ENCODE data around the gene DKK2.
"Not testable (repeated sequence)": the region's sequence is repeated elsewhere in the genome, so short reads cannot be mapped to it uniquely, and the experiment has no call there.

Gene DKK2

DNA sequence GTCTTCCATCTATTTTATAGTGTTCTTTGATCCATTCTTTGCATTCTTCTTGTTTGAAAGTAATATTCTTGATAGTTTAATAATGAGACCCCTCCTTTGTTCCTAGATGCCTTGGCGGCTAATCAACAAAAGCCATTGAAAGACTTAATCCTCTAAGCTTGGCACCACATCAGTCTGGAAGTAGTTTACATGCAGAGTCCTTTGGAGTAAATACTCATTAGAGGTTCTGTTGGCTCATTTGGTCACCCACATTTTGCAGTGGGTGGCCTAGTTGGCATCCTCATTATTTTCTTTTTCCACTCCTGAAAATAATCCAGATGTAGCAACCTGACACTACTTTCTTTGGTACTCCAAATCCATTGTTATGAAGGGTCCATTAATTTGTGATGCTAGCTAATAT lies 64.5 kb downstream of the DKK2 start:
- no peak overlapping the region for H3K4me3 ChIP-seq (ENCODE audit: low read depth, low read length)
- no peak overlapping the region for H3K9ac ChIP-seq (ENCODE audit: low read depth, low read length)
- no peaks in the 10 kb centered on the region for H3K36me3 ChIP-seq (ENCODE audit: control insufficient read depth, insufficient read depth, low read length)
- H3K27me3 ChIP-seq (ENCODE audit: control insufficient read depth, insufficient read depth, low read length): no peaks in the 10 kb centered on the region
- H3K4me1 ChIP-seq (ENCODE audit: control insufficient read depth, insufficient read depth, low read length): no peaks in the 10 kb centered on the region
- no peaks in the 10 kb centered on the region for H3K9me3 ChIP-seq (ENCODE audit: control insufficient read depth, insufficient read depth, low read length)

DNA sequence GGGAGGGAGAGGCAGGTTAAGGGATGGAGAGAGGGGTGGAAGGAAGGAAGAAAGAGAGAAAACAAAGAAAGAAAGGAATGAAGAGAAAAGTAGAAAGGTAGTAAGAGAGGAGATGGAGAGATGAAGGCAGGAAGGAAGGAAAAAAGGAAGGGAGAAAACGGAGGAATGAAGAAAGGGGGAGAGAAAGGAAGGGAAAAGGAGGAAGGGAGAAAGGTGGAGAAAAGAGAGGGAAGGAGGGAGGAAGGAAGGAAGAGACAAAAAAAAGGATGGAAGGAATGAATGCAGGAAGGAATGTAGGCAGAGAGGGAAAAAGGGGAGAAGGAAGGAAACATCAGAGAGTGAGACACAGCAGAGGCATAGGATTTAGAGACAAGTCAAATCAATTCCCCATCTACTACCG lies 68.2 kb downstream of the DKK2 start:
- Histone ChIP-seq H3K9me3 (ENCODE audit: control insufficient read depth, insufficient read depth, low read length) (no peaks in the 10 kb centered on the region), H3K36me3 (ENCODE audit: control insufficient read depth, insufficient read depth, low read length) (no peaks in the 10 kb centered on the region), H3K4me3 (ENCODE audit: low read depth, low read length) (no peak overlapping the region), H3K4me1 (ENCODE audit: control insufficient read depth, insufficient read depth, low read length) (no peaks in the 10 kb centered on the region), H3K9ac (ENCODE audit: low read depth, low read length) (no peak overlapping the region), H3K27me3 (ENCODE audit: control insufficient read depth, insufficient read depth, low read length) (no peaks in the 10 kb centered on the region)

DNA sequence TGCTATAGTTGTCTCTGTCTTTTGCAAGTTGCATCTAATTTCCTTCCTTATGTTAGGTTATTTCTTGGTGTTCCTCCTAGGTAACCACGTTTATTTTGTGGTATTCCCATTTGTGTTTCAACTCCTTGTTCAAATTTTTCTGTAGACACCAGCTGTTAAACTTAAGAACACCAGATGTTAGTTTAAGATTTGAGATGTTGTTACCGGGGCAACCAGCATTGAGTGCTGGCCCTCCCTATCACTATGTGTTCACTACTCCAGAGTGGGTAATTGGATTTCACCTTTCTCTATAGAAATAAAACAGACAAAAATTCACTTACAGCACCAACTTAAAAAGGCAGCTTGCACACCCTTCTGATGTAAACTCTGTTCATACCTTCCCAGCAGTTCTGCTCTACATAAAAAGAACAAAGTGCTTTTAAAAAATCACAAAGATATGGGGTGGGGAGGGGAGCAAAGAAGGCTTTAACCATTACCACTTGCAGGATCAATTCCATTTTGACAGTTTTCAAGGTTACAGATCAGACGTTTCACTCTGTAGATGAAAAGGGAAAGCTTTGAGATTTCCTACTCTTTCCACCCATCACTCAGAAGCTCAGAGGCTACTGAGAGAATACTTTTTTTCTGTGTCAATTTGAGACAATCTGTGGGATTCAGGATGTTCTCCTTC lies 82.9 kb downstream of the DKK2 start:
- H3K4me1 ChIP-seq (ENCODE audit: control insufficient read depth, insufficient read depth, low read length): no peaks in the 10 kb centered on the region
- no peak overlapping the region for H3K9ac ChIP-seq (ENCODE audit: low read depth, low read length)
- no peaks in the 10 kb centered on the region for H3K36me3 ChIP-seq (ENCODE audit: control insufficient read depth, insufficient read depth, low read length)
- no peak overlapping the region for H3K4me3 ChIP-seq (ENCODE audit: low read depth, low read length)
- H3K9me3 ChIP-seq (ENCODE audit: control insufficient read depth, insufficient read depth, low read length): no peaks in the 10 kb centered on the region
- H3K27me3 ChIP-seq (ENCODE audit: control insufficient read depth, insufficient read depth, low read length): no peaks in the 10 kb centered on the region

DNA sequence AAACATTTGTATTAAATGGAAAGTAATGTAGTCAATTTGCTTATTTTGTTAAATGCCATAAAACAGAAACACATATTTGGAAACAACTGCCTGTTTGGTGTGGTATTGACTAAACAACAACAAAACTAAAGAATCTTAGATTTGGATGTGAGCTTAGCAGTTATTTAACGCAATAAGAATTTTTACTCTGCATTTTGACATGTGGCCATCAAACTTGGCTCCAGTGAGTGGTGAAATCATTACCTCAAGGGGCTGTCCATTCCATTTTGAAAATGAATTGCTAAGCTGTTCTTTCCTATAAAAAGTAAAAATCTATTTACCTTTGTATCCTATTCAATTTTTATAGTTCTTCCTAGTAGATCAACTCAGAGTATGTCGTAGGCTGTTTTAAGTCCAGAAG lies 84.2 kb downstream of the DKK2 start:
- H3K27me3 ChIP-seq (ENCODE audit: control insufficient read depth, insufficient read depth, low read length): no peaks in the 10 kb centered on the region
- no peak overlapping the region for H3K9ac ChIP-seq (ENCODE audit: low read depth, low read length)
- H3K9me3 ChIP-seq (ENCODE audit: control insufficient read depth, insufficient read depth, low read length): no peaks in the 10 kb centered on the region
- no peaks in the 10 kb centered on the region for H3K36me3 ChIP-seq (ENCODE audit: control insufficient read depth, insufficient read depth, low read length)
- H3K4me1 ChIP-seq (ENCODE audit: control insufficient read depth, insufficient read depth, low read length): no peaks in the 10 kb centered on the region
- H3K4me3 ChIP-seq (ENCODE audit: low read depth, low read length): no peak overlapping the region

DNA sequence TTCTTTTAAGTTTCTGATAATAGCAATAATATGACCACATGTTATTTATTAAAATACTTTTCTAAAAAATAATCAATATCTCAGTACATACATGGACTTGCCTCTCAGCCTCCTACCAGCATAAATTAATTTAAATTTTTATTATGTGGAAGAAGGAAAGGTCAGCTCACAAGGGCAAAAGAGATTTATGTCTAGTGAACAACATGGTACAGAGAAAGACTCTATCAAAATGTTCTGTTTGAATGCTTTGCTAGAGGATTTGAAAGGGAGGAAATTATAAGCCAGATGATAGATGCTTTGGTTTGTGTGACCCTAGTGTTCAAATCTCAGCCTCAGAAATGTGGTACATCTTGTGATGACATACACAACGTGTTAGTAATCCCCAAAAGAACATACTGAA lies 94.3 kb downstream of the DKK2 start:
- Histone ChIP-seq H3K27me3 (ENCODE audit: control insufficient read depth, insufficient read depth, low read length) (no peaks in the 10 kb centered on the region), H3K4me3 (ENCODE audit: low read depth, low read length) (no peak overlapping the region), H3K4me1 (ENCODE audit: control insufficient read depth, insufficient read depth, low read length) (no peaks in the 10 kb centered on the region), H3K9ac (ENCODE audit: low read depth, low read length) (no peak overlapping the region), H3K36me3 (ENCODE audit: control insufficient read depth, insufficient read depth, low read length) (no peaks in the 10 kb centered on the region), H3K9me3 (ENCODE audit: control insufficient read depth, insufficient read depth, low read length) (no peaks in the 10 kb centered on the region)

DNA sequence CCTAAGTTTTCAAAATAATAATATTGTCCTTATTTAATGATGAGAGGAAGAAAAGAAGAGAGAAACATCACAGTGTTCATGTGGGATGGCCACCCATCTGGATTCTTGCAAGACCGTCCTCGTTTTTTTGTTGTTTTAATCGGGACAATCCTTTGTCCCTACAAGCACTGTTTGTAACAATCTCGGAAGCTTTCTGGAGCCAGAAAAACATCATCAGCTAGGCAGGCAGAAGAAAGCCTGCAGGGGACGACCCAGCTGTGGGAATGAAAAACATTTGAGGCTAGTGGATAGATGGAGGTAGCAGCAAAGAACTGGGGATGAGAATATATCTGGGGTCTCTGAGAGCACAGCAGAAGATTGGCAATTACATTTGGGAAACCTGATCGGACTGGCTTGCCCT lies 105.6 kb downstream of the DKK2 start:
- Histone ChIP-seq H3K27me3 (ENCODE audit: control insufficient read depth, insufficient read depth, low read length) (no peaks in the 10 kb centered on the region), H3K4me3 (ENCODE audit: low read depth, low read length) (no peak overlapping the region), H3K4me1 (ENCODE audit: control insufficient read depth, insufficient read depth, low read length) (peaks cover 3% of the 10 kb centered on the region), H3K9ac (ENCODE audit: low read depth, low read length) (no peak overlapping the region), H3K9me3 (ENCODE audit: control insufficient read depth, insufficient read depth, low read length) (no peaks in the 10 kb centered on the region), H3K36me3 (ENCODE audit: control insufficient read depth, insufficient read depth, low read length) (no peaks in the 10 kb centered on the region)

DNA sequence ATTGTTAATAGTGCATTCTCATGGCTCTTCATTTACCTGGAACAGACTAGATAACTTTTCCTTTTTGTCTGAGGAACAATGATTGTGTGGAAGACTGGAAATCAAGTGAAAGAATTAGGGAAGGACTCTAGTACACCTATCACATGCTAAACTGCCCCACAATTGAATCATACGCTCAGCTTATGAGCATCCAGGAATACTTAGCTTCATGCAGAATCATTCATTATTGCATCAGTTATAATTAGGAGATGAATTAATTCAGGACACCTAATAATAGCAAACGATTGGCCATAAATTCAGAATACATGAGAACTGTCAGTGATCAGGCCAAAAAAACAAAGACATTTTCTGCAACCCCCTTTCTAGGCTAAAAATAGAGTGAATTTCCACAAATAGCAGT lies 106.9 kb downstream of the DKK2 start:
- Histone ChIP-seq H3K27me3 (ENCODE audit: control insufficient read depth, insufficient read depth, low read length) (no peaks in the 10 kb centered on the region), H3K36me3 (ENCODE audit: control insufficient read depth, insufficient read depth, low read length) (no peaks in the 10 kb centered on the region), H3K4me1 (ENCODE audit: control insufficient read depth, insufficient read depth, low read length) (peaks cover 3% of the 10 kb centered on the region), H3K9ac (ENCODE audit: low read depth, low read length) (no peak overlapping the region), H3K9me3 (ENCODE audit: control insufficient read depth, insufficient read depth, low read length) (no peaks in the 10 kb centered on the region), H3K4me3 (ENCODE audit: low read depth, low read length) (no peak overlapping the region)

DNA sequence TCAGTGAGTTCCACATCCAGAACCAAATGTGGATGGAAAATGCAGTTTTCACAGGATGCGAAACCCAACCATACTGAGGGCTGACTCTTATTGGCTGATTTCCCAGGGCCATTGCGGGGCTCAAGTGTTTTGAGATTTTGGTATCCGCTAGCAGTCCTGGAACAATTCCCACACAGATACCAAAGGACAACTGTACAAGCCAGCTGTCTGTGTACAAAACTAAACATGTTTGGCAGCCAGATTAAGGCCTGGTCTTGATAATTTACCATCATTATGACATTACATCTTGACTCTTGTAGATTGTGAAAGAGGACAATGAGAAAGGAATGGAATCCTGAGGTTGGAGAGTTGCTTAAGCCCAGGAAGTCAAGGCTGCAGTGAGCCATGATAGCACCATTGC lies 121.9 kb downstream of the DKK2 start:
- no peak overlapping the region for H3K4me3 ChIP-seq (ENCODE audit: low read depth, low read length)
- H3K9me3 ChIP-seq (ENCODE audit: control insufficient read depth, insufficient read depth, low read length): no peaks in the 10 kb centered on the region
- H3K4me1 ChIP-seq (ENCODE audit: control insufficient read depth, insufficient read depth, low read length): no peaks in the 10 kb centered on the region
- no peaks in the 10 kb centered on the region for H3K27me3 ChIP-seq (ENCODE audit: control insufficient read depth, insufficient read depth, low read length)
- no peak overlapping the region for H3K9ac ChIP-seq (ENCODE audit: low read depth, low read length)
- no peaks in the 10 kb centered on the region for H3K36me3 ChIP-seq (ENCODE audit: control insufficient read depth, insufficient read depth, low read length)

DNA sequence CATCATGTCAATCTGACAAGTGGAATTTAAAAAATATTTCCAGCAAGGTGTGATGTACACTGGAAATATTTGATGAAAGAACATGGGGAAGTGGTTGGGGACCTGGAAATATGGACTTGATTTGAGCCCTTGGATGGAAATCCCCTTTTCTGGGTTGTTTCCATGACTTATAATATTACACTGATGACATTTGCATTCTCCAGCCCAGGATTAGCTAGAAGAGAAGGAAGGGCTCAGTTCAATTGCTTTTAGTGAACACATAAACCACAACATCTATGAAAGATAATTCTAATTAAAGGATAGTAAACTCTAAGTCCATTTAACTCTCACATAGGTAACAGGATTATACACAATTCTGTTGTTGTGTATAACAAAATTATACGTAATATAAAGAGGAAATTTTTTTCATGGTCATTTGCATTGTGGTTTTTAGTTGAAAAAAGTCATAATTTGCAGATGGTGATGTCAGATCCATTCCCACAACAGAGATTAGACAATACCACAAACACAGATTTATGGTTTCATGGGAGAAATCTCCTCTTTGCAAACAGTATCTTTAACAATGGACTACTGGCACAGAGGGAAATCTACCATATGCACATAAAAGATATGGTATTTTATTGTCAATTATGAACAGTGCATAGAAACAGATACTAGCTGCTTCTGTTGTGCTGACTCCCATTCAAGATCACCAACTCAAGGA lies 126.5 kb downstream of the DKK2 start:
- H3K4me1 ChIP-seq (ENCODE audit: control insufficient read depth, insufficient read depth, low read length): no peaks in the 10 kb centered on the region
- no peaks in the 10 kb centered on the region for H3K9me3 ChIP-seq (ENCODE audit: control insufficient read depth, insufficient read depth, low read length)
- H3K36me3 ChIP-seq (ENCODE audit: control insufficient read depth, insufficient read depth, low read length): no peaks in the 10 kb centered on the region
- H3K9ac ChIP-seq (ENCODE audit: low read depth, low read length): no peak overlapping the region
- H3K4me3 ChIP-seq (ENCODE audit: low read depth, low read length): no peak overlapping the region
- no peaks in the 10 kb centered on the region for H3K27me3 ChIP-seq (ENCODE audit: control insufficient read depth, insufficient read depth, low read length)

DNA sequence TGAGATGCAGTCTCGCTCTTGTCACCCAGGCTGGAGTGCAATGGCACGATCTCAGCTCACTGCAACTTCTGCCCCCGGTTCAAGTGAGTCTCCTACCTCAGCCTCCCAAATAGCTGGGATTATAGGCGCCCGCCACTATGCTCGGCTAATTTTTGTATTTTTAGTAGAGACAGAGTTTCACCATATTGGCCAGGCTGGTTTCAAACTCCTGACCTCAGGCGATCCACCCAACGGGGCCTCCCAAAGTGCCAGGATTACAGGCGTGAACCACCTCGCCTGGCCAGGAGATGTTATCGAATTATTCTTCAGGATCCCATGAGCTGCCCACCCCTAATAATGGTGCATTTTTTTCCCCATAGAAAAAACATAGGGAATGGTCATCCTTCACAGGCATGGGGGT lies 128.1 kb downstream of the DKK2 start:
- H3K27me3 ChIP-seq (ENCODE audit: control insufficient read depth, insufficient read depth, low read length); H3K4me1 ChIP-seq (ENCODE audit: control insufficient read depth, insufficient read depth, low read length); H3K9ac ChIP-seq (ENCODE audit: low read depth, low read length); H3K4me3 ChIP-seq (ENCODE audit: low read depth, low read length); H3K36me3 ChIP-seq (ENCODE audit: control insufficient read depth, insufficient read depth, low read length); H3K9me3 ChIP-seq (ENCODE audit: control insufficient read depth, insufficient read depth, low read length): not testable (repeated sequence)

DNA sequence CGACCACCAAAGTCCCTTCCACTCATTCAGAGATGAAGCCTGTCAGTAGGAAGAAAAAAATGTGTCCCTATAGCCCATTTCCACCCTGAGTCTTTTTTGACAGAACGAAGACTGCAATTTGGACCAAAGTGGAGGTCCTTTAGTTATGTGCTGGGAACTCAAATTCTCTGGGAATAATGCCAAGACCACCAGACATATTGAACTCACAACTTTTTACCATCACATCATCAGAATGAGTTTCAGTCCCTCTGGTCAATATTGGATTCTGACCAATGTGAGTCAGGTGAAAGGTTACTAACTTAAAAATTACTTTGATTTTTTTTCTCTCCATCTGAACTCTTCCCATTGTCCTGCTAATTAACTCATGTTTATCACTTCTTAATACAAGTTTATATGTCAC lies 128.9 kb downstream of the DKK2 start:
- Histone ChIP-seq H3K4me1 (ENCODE audit: control insufficient read depth, insufficient read depth, low read length) (no peaks in the 10 kb centered on the region), H3K9me3 (ENCODE audit: control insufficient read depth, insufficient read depth, low read length) (no peaks in the 10 kb centered on the region), H3K9ac (ENCODE audit: low read depth, low read length) (no peak overlapping the region), H3K4me3 (ENCODE audit: low read depth, low read length) (no peak overlapping the region), H3K27me3 (ENCODE audit: control insufficient read depth, insufficient read depth, low read length) (no peaks in the 10 kb centered on the region), H3K36me3 (ENCODE audit: control insufficient read depth, insufficient read depth, low read length) (no peaks in the 10 kb centered on the region)

DNA sequence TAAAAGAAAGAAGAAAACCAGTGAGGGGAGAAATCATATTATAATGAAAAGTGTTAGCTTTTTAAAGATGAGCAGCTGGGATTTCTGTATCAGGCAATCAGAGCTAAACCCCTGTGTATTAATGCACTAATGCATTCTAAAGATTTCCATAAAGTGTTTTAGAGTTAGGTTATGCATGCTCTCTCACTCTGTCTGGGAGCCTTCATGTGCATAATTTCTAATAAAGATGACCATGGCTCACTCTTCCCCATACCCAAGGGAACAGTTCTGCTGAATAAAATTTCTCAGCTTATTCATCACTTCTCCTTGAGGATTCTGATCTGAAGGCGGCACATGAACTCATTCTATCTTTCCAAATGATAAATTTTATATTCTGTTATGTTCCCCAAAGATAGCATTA lies 129.4 kb downstream of the DKK2 start:
- no peaks in the 10 kb centered on the region for H3K36me3 ChIP-seq (ENCODE audit: control insufficient read depth, insufficient read depth, low read length)
- no peaks in the 10 kb centered on the region for H3K4me1 ChIP-seq (ENCODE audit: control insufficient read depth, insufficient read depth, low read length)
- H3K27me3 ChIP-seq (ENCODE audit: control insufficient read depth, insufficient read depth, low read length): no peaks in the 10 kb centered on the region
- no peaks in the 10 kb centered on the region for H3K9me3 ChIP-seq (ENCODE audit: control insufficient read depth, insufficient read depth, low read length)
- no peak overlapping the region for H3K9ac ChIP-seq (ENCODE audit: low read depth, low read length)
- H3K4me3 ChIP-seq (ENCODE audit: low read depth, low read length): no peak overlapping the region
